Hippocampal formation (tissue), 2 donors: ENCODE measurements around the gene ZNF554.
"Not testable (repeated sequence)": the region's sequence is repeated elsewhere in the genome, so short reads cannot be mapped to it uniquely, and the experiment has no call there.

Experiments
- DNase-seq, 2 donors: peaks; one replicate each; lab custom pipeline; 2025; lab: John Stamatoyannopoulos, UW

The ZNF554 gene

GRCh38 chr19:2790557-2791271, 29.0 kb upstream of the ZNF554 start:
- DNase-seq, result no peak

DNA sequence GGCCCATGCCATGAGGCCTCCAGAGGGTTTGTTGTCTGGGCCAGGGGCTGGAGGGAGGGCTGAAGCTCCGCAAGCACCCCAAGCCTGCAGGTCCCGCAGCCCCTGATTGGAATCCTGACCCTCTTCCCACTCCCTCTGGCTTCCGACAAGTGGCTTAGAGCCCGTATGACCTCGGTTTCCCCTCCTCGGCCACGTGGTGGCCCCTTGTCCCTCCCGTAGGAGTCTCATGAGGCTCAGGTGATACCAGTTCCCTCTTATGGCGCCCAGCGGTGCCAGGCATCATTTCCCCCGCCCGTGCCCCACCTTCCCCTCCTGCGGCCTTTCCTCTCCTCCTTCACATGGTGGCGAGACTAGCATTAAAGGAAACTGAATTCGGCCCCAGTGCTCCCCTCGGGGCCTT, 28.2 kb upstream of the ZNF554 start:
- DNase-seq, result no peak

DNA sequence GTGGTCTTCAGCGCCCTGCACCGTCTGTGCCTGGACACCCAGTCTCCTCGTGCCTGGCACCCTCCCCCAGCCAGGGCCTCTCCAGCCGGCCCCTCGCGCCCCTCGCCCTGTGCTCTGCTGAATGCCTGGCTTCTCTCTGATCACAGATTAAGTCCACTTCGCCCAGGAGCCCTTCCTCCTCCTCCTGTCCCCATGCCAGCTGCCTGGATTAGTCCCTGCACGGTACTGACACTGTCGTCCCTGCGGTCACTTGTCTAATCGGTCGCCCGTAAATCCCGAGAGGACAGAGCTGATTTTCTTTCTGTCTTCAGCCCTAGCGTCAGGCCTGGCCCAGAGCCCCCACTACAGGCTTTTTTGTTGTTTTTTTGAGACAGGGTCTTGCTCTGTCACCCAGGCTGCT, 27.8 kb upstream of the ZNF554 start:
- no peak for DNase-seq

DNA sequence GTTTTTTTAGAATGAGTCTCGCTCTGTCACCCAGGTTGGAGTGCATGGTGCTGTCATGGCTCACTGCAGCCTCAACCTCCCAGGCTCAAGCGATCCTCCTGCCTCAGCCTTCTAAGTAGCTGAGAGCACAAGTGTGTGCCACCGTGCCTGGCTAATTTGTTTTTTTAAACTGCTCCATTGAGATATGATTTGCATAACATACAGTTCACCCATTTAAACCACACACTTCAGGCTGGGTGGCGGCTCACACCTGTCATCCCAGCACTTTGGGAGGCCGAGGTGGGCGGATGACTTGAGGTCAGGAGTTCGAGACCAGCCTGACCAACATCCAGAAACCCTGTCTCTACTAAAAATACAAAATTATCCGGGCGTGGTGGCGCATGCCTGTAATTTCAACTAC, 27.0 kb upstream of the ZNF554 start:
- DNase-seq, result not testable (repeated sequence)

DNA sequence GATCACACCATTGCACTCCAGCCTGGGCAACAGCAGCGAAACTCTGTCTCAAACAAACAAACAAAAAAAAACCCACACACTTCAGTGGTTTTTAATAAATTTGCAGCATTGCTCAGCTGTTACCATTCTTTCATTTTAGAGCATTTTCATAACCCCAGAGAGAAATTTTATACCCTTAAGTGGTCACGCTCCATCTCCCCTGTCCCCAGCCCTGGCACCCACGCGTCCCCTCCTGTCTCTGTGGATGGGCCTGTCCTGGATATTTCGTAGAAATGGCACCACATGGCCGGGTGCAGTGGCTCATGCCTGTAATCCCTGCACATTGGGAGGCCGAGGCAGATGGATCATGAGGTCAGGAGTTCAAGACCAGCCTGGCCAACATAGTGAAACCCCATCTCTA, 26.5 kb upstream of the ZNF554 start:
- DNase-seq, result no peak

DNA sequence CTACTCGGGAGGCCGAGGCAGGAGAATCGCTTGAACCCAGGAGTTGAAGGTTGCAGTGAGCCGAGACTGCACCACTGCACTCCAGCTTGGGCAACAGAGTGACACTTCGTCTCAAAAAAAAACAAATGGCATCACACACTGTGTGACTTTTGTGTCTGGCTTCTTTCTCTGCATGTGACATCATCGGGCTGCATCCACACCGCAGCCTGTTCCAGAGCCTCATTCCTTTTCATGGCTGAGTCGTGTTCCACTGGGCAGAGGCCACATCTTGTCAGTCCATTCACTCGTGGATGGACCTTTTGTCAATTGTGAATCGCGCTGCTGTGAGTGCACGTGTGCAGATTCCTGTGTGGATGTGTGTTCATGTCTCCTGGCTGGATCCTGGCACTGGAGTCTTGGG, 26.1 kb upstream of the ZNF554 start:
- DNase-seq, result no peak

GRCh38 chr19:2795827-2796658, 23.6 kb upstream of the ZNF554 start:
- no peak for DNase-seq

DNA sequence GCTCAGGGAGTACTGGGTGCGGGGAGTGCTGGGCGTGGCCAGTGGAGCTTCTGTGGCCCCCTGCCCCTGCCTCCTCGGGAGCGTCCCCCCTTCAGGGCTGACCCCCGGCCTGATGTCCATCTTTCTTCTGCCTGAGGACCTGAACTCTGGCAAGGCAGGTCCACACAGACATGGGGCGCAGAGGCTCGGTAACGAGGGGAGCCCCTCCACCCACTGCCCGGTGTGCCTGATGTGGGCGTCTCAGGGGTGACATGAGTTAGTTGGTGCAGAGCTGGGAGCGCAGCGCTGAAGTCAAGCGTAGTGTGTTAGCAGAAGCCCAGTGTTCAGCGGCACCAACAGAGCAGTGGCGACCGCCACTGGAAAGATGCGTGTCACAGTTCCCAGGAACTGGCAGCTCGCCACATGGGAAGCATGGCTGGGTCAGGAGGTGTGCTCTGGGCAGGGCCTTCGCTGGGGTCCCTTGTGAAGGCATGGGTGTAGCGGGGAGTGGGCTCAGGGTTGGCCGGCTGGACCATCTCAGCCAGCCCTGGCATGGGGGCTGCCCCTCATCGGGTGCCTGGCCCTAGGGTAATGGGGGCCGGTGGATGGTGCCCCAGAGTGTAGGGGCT, 22.9 kb upstream of the ZNF554 start:
- DNase-seq, result no peak

- DNase-seq, result no peak
Measured at GRCh38 chr19:2797280-2797679, 22.4 kb upstream of the ZNF554 start.

GRCh38 chr19:2798158-2798685, 21.4 kb upstream of the ZNF554 start:
- no peak for DNase-seq

- no peak for DNase-seq
Measured at GRCh38 chr19:2798733-2799132, 20.9 kb upstream of the ZNF554 start.

- DNase-seq, result no peak
Measured at GRCh38 chr19:2799273-2800020, 20.2 kb upstream of the ZNF554 start.

GRCh38 chr19:2800506-2800905, 19.2 kb upstream of the ZNF554 start:
- DNase-seq, result no peak

DNA sequence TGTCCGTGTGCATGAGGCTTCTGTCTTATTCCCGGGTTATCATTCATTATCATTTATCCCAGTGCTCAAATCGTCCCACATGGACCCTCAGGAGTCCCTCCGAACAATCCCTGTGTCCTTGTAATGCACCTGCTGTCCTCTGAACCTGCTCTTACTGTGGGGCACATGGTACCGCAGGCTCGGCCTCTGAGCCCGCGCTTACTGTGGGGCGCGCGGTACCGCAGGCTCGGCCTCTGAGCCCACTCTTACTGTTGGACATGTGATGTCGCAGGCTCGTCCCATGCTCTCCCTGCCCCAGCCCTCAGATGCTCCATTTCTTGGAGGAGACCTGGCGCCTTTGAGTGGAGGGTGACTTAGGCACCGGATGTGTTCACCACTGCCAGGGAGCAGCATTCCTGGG, 16.8 kb upstream of the ZNF554 start:
- no peak for DNase-seq

DNA sequence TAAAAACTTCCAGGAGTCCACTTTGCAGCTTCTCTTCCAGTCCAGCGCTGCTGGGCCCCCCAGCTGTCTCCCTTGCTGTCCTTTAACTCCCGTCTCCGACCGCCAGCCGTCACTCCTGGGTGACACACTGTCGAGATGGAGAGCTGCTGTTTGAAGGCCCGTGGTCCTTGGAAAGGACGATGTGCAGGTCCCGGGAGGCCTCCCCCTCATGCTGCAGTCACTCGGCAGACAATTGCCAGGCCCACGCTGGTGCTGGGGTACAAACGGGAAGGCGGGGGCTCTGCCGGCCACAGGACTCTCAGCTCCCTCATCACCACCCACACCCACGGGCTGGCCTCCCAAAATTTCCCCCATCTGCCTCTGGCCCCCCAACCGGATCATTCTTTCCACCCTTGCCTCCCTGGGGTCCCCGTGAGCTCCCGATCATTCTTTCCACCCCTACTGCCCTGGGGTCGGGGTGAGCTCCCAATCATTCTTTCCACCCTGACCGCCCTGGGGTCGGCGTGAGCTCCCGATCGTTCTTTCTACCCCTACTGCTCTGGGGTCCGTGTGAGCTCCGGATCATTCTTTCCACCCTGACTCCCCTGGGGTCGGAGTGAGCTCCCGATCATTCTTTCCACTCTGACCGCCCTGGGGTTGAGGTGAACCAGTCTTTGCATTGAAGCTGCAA, 16.0 kb upstream of the ZNF554 start:
- no peak for DNase-seq

GRCh38 chr19:2804156-2805004, 15.3 kb upstream of the ZNF554 start:
- no peak for DNase-seq

GRCh38 chr19:2805261-2805900, 14.3 kb upstream of the ZNF554 start:
- DNase-seq, result no peak

GRCh38 chr19:2805991-2806649, 13.5 kb upstream of the ZNF554 start:
- no peak for DNase-seq

DNA sequence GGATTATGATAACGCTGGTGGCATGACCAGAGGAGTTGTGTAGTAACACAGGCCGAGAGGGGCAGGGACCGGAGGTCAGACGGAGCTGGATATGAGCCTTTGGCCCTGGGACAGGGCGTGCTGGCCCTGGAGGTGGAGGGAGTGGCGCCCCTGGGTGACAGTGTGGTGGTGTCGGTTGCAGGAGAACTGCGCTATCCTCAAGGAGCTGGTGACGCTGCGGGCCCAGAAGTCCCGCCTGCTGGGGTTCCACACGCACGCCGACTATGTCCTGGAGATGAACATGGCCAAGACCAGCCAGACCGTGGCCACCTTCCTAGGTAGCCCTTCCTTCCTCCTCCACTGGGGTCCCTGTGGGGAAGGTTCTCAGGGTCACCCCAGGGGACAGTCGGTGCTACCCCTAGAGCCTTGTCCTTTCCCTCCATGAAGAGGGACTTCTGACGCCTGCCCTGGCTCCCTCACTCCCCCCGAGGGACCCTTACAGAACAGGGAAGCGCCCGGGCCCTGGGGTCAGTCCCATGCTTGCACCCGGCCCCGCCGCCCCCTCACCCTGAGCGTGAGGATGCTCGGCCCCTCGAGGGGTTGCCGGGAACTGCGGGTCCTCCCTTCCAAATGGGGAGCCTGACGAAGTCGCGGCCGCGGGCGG, 12.8 kb upstream of the ZNF554 start:
- DNase-seq, result no peak
